ENCODE data around the gene DPH7.
"Not testable (repeated sequence)": the region's sequence is repeated elsewhere in the genome, so short reads cannot be mapped to it uniquely, and the experiment has no call there.

The DPH7 gene

GRCh38 chr9:137516144-137516917, 62.4 kb downstream of the DPH7 start:
- no peak for DNase-seq

- no peak for DNase-seq
Measured at GRCh38 chr9:137515338-137515724, 63.4 kb downstream of the DPH7 start.

- DNase-seq, result no peak
Measured at GRCh38 chr9:137514691-137515337, 63.9 kb downstream of the DPH7 start.

- not testable (repeated sequence) for DNase-seq
Measured at GRCh38 chr9:137513801-137514570, 64.7 kb downstream of the DPH7 start.

GRCh38 chr9:137513136-137513535, 65.6 kb downstream of the DPH7 start:
- not testable (repeated sequence) for DNase-seq

- no peak for DNase-seq
Measured at GRCh38 chr9:137511758-137512463, 66.8 kb downstream of the DPH7 start.

GRCh38 chr9:137511126-137511525, 67.6 kb downstream of the DPH7 start:
- not testable (repeated sequence) for DNase-seq

- DNase-seq, result no peak
Measured at GRCh38 chr9:137509198-137509597, 69.5 kb downstream of the DPH7 start.

GRCh38 chr9:137506702-137507171, 72.0 kb downstream of the DPH7 start:
- DNase-seq, result no peak

GRCh38 chr9:137506274-137506673, 72.5 kb downstream of the DPH7 start:
- DNase-seq, result no peak

- DNase-seq, result no peak
Measured at GRCh38 chr9:137505421-137506140, 73.1 kb downstream of the DPH7 start.
